Cardiac muscle cell (in vitro differentiated cells and primary cell): Measurements from ENCODE around the gene ST6GALNAC5. TPM values are rescaled to one million over a fixed set of nuclear protein-coding genes. Genes with fewer than 3 reads are reported as not detected.
"Not testable (repeated sequence)": the region's sequence is repeated elsewhere in the genome, so short reads cannot be mapped to it uniquely, and the experiment has no call there.

Experiments used
- DNase-seq, 2 donors: peaks; one replicate each; pipeline versions ENCODE4 v3.0.0 to v3.0.0-alpha.2; 2010 to 2017; ENCODE audit warnings: low read depth in 1 of 2, low spot score in 1 of 2
- H3K27ac ChIP-seq: fragments of 200-600 bp; sonication (generic); 2 replicates; pipeline ENCODE4 v1.5.1; 2016
- H3K27me3 ChIP-seq: fragments of 200-600 bp; sonication (generic); 2 replicates; pipeline ENCODE4 v1.6.0; 2016; ENCODE audit warnings: control low read depth
- H3K36me3 ChIP-seq: fragments of 200-600 bp; sonication (generic); 2 replicates; pipeline ENCODE4 v1.5.1; 2016; ENCODE audit warnings: control low read depth
- H3K4me1 ChIP-seq: fragments of 200-600 bp; sonication (generic); 2 replicates; pipeline ENCODE4 v1.8.1; 2017; ENCODE audit warnings: low read depth, mild to moderate bottlenecking, mixed run types
- H3K4me3 ChIP-seq: fragments of 200-600 bp; sonication (generic); 2 replicates; pipeline ENCODE4 v1.5.1; 2016; ENCODE audit warnings: mild to moderate bottlenecking
- H3K9me3 ChIP-seq: fragments of 200-600 bp; sonication (generic); 2 replicates; pipeline ENCODE4 v1.5.1; 2017; ENCODE audit warnings: low read depth, mild to moderate bottlenecking, control low read depth
- CTCF ChIP-seq: IDR thresholded peaks from 2 replicates; pipeline ENCODE4 v1.5.1; 2012; ENCODE audit warnings: low read depth, mild to moderate bottlenecking, low read length
- polyA plus RNA-seq: library from polyadenylated mRNA; unstranded; fragments of >200 nt; fragmentation: Nextera tagmentation; extraction: Ambion mirVana; gene quantifications from 2 replicates; pipeline ENCODE4 v1.2.1, GENCODE V29; 2016
- total RNA-seq: library from RNA; depleted of rRNA; stranded (reverse); fragments of >200 nt; gene quantifications from 2 replicates; pipeline ENCODE4 v1.2.3, GENCODE V29; 2016

ST6GALNAC5 gene
- total and polyA plus RNA-seq, 2 experiments from 2014 or later: 1.5 to 4.0 TPM

GRCh38 chr1:76958828-76959227, 91.5 kb downstream of the ST6GALNAC5 start:
- no peak for TF ChIP-seq CTCF
- DNase-seq: no peak

GRCh38 chr1:76959556-76959955, 92.3 kb downstream of the ST6GALNAC5 start:
- TF ChIP-seq CTCF: no peak
- DNase-seq: no peak
- H3K9me3 ChIP-seq: no peaks in the 10 kb centered on the region
- H3K27me3 ChIP-seq: no peaks in the 10 kb centered on the region
- no peak overlapping the region for H3K27ac ChIP-seq
- H3K4me3 ChIP-seq: no peak overlapping the region
- no peaks in the 10 kb centered on the region for H3K36me3 ChIP-seq
- H3K4me1 ChIP-seq: peaks cover 3% of the 10 kb centered on the region

More at GRCh38 chr1:76958828-76959227, 91.5 kb downstream of the ST6GALNAC5 start:
- H3K27me3 ChIP-seq: no peaks in the 10 kb centered on the region
- no peaks in the 10 kb centered on the region for H3K9me3 ChIP-seq
- no peak overlapping the region for H3K27ac ChIP-seq
- peaks cover 3% of the 10 kb centered on the region for H3K4me1 ChIP-seq
- H3K36me3 ChIP-seq: no peaks in the 10 kb centered on the region
- no peak overlapping the region for H3K4me3 ChIP-seq

GRCh38 chr1:76961181-76961819, 94.0 kb downstream of the ST6GALNAC5 start:
- TF ChIP-seq CTCF: no peak
- H3K36me3 ChIP-seq: no peaks in the 10 kb centered on the region
- no peak overlapping the region for H3K27ac ChIP-seq
- H3K9me3 ChIP-seq: no peaks in the 10 kb centered on the region
- H3K27me3 ChIP-seq: no peaks in the 10 kb centered on the region
- peaks cover 3% of the 10 kb centered on the region for H3K4me1 ChIP-seq
- no peak for DNase-seq
- no peak overlapping the region for H3K4me3 ChIP-seq

- Histone ChIP-seq H3K36me3 (no peaks in the 10 kb centered on the region), H3K27me3 (no peaks in the 10 kb centered on the region), H3K4me1 (peaks cover 3% of the 10 kb centered on the region), H3K4me3 (no peak overlapping the region), H3K27ac (no peak overlapping the region), H3K9me3 (no peaks in the 10 kb centered on the region)
- no peak for DNase-seq
- TF ChIP-seq CTCF: no peak
These were observed 94.5 kb downstream of the ST6GALNAC5 start for GRCh38 chr1:76961820-76962207.

- not testable (repeated sequence) for H3K27me3 ChIP-seq, H3K36me3 ChIP-seq, DNase-seq, H3K4me1 ChIP-seq, H3K9me3 ChIP-seq, H3K4me3 ChIP-seq, H3K27ac ChIP-seq
These were observed 114.0 kb downstream of the ST6GALNAC5 start for GRCh38 chr1:76981267-76981666.

GRCh38 chr1:76989976-76990375, 122.7 kb downstream of the ST6GALNAC5 start:
- H3K27ac ChIP-seq: no peak overlapping the region
- no peak overlapping the region for H3K4me3 ChIP-seq
- TF ChIP-seq CTCF: no peak

More at GRCh38 chr1:76989976-76990375, 122.7 kb downstream of the ST6GALNAC5 start:
- DNase-seq: no peak
- no peaks in the 10 kb centered on the region for H3K36me3 ChIP-seq
- no peaks in the 10 kb centered on the region for H3K4me1 ChIP-seq
- no peaks in the 10 kb centered on the region for H3K9me3 ChIP-seq
- H3K27me3 ChIP-seq: no peaks in the 10 kb centered on the region
